ENCODE data around the gene PARD3.

PARD3 gene

GRCh38 chr10:34121125-34121753, 693.9 kb downstream of the PARD3 start:
- Histone ChIP-seq H3K79me2 (ENCODE audit: control insufficient read depth, low read length) (no peaks in the 10 kb centered on the region), H3K9me3 (ENCODE audit: control insufficient read depth, insufficient read depth, low read length) (no peaks in the 10 kb centered on the region), H3K4me1 (ENCODE audit: control insufficient read depth, low read length) (no peaks in the 10 kb centered on the region), H3K4me2 (ENCODE audit: low read length) (no peak overlapping the region), H3K36me3 (ENCODE audit: control insufficient read depth, low read length) (no peaks in the 10 kb centered on the region), H3K4me3 (ENCODE audit: low read length) (no peak overlapping the region), H3K27ac (ENCODE audit: low read depth, low read length) (no peak overlapping the region), H3F3A (ENCODE audit: control insufficient read depth, insufficient read depth) (no peaks in the 10 kb centered on the region), H4K20me1 (ENCODE audit: control insufficient read depth, insufficient read depth, low read depth, low read length) (no peaks in the 10 kb centered on the region), H3K9me2 (replicated peaks; ENCODE audit: control insufficient read depth, low read length) (no peaks in the 10 kb centered on the region), H3K27me3 (ENCODE audit: control insufficient read depth, low read length) (no peaks in the 10 kb centered on the region)
- no peak for TF ChIP-seq EZH2phosphoT487 (IDR thresholded peaks at IDR 0.05; ENCODE audit: borderline replicate concordance, low read length)
- TF ChIP-seq CTCF (IDR thresholded peaks at IDR 0.05; ENCODE audit: low read depth, low read length, poor library complexity, severe bottlenecking) = no peak

GRCh38 chr10:34119456-34119855, 695.6 kb downstream of the PARD3 start:
- Histone ChIP-seq H3K4me3 (ENCODE audit: low read length) (no peak overlapping the region), H3K4me1 (ENCODE audit: control insufficient read depth, low read length) (no peaks in the 10 kb centered on the region), H3K9me2 (replicated peaks; ENCODE audit: control insufficient read depth, low read length) (no peaks in the 10 kb centered on the region), H3K27me3 (ENCODE audit: control insufficient read depth, low read length) (no peaks in the 10 kb centered on the region), H3K9me3 (ENCODE audit: control insufficient read depth, insufficient read depth, low read length) (no peaks in the 10 kb centered on the region), H3F3A (ENCODE audit: control insufficient read depth, insufficient read depth) (no peaks in the 10 kb centered on the region), H4K20me1 (ENCODE audit: control insufficient read depth, insufficient read depth, low read depth, low read length) (no peaks in the 10 kb centered on the region), H3K27ac (ENCODE audit: low read depth, low read length) (no peak overlapping the region), H3K79me2 (ENCODE audit: control insufficient read depth, low read length) (no peaks in the 10 kb centered on the region), H3K36me3 (ENCODE audit: control insufficient read depth, low read length) (no peaks in the 10 kb centered on the region), H3K4me2 (ENCODE audit: low read length) (no peak overlapping the region)
- no peak for TF ChIP-seq CTCF (IDR thresholded peaks at IDR 0.05; ENCODE audit: low read depth, low read length, poor library complexity, severe bottlenecking)
- no peak for TF ChIP-seq EZH2phosphoT487 (IDR thresholded peaks at IDR 0.05; ENCODE audit: borderline replicate concordance, low read length)

- no peaks in the 10 kb centered on the region for H3K79me2 ChIP-seq (ENCODE audit: control insufficient read depth, low read length)
- no peaks in the 10 kb centered on the region for H3K9me2 ChIP-seq (replicated peaks; ENCODE audit: control insufficient read depth, low read length)
- H3K4me1 ChIP-seq (ENCODE audit: control insufficient read depth, low read length) = no peaks in the 10 kb centered on the region
- H3K27ac ChIP-seq (ENCODE audit: low read depth, low read length) = no peak overlapping the region
- H3K9me3 ChIP-seq (ENCODE audit: control insufficient read depth, insufficient read depth, low read length) = no peaks in the 10 kb centered on the region
- H4K20me1 ChIP-seq (ENCODE audit: control insufficient read depth, insufficient read depth, low read depth, low read length) = no peaks in the 10 kb centered on the region
- H3K36me3 ChIP-seq (ENCODE audit: control insufficient read depth, low read length) = no peaks in the 10 kb centered on the region
- TF ChIP-seq CTCF (IDR thresholded peaks at IDR 0.05; ENCODE audit: low read depth, low read length, poor library complexity, severe bottlenecking) (no peak), EZH2phosphoT487 (IDR thresholded peaks at IDR 0.05; ENCODE audit: borderline replicate concordance, low read length) (no peak)
- no peaks in the 10 kb centered on the region for H3F3A ChIP-seq (ENCODE audit: control insufficient read depth, insufficient read depth)
- H3K4me3 ChIP-seq (ENCODE audit: low read length) = no peak overlapping the region
- no peak overlapping the region for H3K4me2 ChIP-seq (ENCODE audit: low read length)
- H3K27me3 ChIP-seq (ENCODE audit: control insufficient read depth, low read length) = no peaks in the 10 kb centered on the region
Measured at GRCh38 chr10:34116681-34117271, 698.3 kb downstream of the PARD3 start.
